ENCODE results near the gene C17orf75.

Gene C17orf75

GRCh38 chr17:32285746-32286517 lies 56.0 kb downstream of the C17orf75 start:
- H3K79me2 ChIP-seq (ENCODE audit: insufficient read depth, low read length), result no peaks in the 10 kb centered on the region
- H3K4me2 ChIP-seq (ENCODE audit: low read depth, low read length, poor library complexity, severe bottlenecking), result no peak overlapping the region
- no peak overlapping the region for H2AFZ ChIP-seq (ENCODE audit: low read depth, low read length, severe bottlenecking)
- H3F3A ChIP-seq (ENCODE audit: insufficient read depth), result no peaks in the 10 kb centered on the region
- no peak for TF ChIP-seq EZH2phosphoT487 (conservative IDR thresholded peaks at IDR 0.05; ENCODE audit: low read length)
- TF ChIP-seq, protein P1, sequence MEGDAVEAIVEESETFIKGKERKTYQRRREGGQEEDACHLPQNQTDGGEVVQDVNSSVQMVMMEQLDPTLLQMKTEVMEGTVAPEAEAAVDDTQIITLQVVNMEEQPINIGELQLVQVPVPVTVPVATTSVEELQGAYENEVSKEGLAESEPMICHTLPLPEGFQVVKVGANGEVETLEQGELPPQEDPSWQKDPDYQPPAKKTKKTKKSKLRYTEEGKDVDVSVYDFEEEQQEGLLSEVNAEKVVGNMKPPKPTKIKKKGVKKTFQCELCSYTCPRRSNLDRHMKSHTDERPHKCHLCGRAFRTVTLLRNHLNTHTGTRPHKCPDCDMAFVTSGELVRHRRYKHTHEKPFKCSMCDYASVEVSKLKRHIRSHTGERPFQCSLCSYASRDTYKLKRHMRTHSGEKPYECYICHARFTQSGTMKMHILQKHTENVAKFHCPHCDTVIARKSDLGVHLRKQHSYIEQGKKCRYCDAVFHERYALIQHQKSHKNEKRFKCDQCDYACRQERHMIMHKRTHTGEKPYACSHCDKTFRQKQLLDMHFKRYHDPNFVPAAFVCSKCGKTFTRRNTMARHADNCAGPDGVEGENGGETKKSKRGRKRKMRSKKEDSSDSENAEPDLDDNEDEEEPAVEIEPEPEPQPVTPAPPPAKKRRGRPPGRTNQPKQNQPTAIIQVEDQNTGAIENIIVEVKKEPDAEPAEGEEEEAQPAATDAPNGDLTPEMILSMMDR (IDR thresholded peaks at IDR 0.05; ENCODE audit: insufficient read depth, low read length, poor library complexity, severe bottlenecking), result no peak
- H3K27me3 ChIP-seq (ENCODE audit: low read length), result no peaks in the 10 kb centered on the region
- H3K36me3 ChIP-seq (ENCODE audit: low read length), result no peaks in the 10 kb centered on the region
- H3K27ac ChIP-seq (ENCODE audit: low read depth, low read length), result no peak overlapping the region
- no peak overlapping the region for H3K4me3 ChIP-seq (ENCODE audit: insufficient read depth, low read length, poor library complexity, severe bottlenecking)
- no peaks in the 10 kb centered on the region for H4K20me1 ChIP-seq (ENCODE audit: low read depth, low read length)
- no peak overlapping the region for H3K9ac ChIP-seq (ENCODE audit: low read length)
- no peaks in the 10 kb centered on the region for H3K9me3 ChIP-seq (ENCODE audit: insufficient read depth, low read length)
- H3K9me2 ChIP-seq (replicated peaks; ENCODE audit: insufficient read depth, low read length), result no peaks in the 10 kb centered on the region

DNA sequence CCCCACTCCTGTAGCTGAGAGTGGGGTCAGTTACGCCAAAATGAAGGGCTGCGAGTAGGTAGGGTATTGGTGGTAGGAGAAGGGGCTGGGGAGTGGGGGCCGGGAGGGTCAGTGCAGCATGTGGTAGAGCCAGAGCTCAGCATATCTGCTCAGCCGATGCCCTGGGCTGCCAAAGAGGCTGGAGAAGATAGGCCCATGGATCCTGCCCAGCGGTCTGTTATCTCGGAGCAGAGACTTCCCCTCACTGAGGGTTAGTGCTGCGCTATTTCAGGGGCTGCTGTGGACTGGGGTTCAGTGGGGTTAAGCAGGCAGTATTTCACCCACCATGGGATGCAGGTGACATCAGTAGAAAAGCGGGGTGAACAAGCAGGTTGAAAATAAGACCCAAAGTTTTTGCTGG lies 56.7 kb downstream of the C17orf75 start:
- Histone ChIP-seq H3K9ac (ENCODE audit: low read length) (no peak overlapping the region), H3K27me3 (ENCODE audit: low read length) (no peaks in the 10 kb centered on the region), H3K4me2 (ENCODE audit: low read depth, low read length, poor library complexity, severe bottlenecking) (no peak overlapping the region), H3K79me2 (ENCODE audit: insufficient read depth, low read length) (no peaks in the 10 kb centered on the region), H4K20me1 (ENCODE audit: low read depth, low read length) (no peaks in the 10 kb centered on the region), H3K4me3 (ENCODE audit: insufficient read depth, low read length, poor library complexity, severe bottlenecking) (no peak overlapping the region), H2AFZ (ENCODE audit: low read depth, low read length, severe bottlenecking) (no peak overlapping the region), H3F3A (ENCODE audit: insufficient read depth) (no peaks in the 10 kb centered on the region), H3K9me2 (replicated peaks; ENCODE audit: insufficient read depth, low read length) (no peaks in the 10 kb centered on the region), H3K9me3 (ENCODE audit: insufficient read depth, low read length) (no peaks in the 10 kb centered on the region), H3K36me3 (ENCODE audit: low read length) (no peaks in the 10 kb centered on the region), H3K27ac (ENCODE audit: low read depth, low read length) (no peak overlapping the region)
- TF ChIP-seq, protein P1 (IDR thresholded peaks at IDR 0.05; ENCODE audit: insufficient read depth, low read length, poor library complexity, severe bottlenecking), result no peak
- TF ChIP-seq EZH2phosphoT487 (conservative IDR thresholded peaks at IDR 0.05; ENCODE audit: low read length), result no peak

DNA sequence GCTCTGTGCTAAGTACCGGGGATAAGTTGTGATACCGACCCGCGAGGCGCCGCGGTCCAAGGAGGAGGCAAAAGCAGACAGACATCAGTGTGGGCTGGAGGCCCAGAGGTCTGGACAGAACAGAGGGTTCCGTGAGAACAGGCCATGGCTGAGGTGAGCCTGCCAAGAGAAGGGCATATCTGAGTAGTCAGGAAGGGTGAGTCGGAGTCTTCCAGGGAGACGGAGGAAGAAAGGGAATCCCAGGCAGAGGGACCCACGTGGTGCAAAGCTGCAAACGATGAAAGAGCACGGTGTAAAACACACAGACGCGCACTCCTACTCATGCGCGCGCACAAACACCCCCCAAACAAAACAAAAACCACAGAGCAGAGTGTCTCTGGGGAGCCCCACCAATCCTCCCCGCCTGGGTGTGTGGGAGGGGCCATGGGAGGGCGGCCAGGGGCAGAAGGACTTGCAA lies 58.2 kb downstream of the C17orf75 start:
- no peak overlapping the region for H3K9ac ChIP-seq (ENCODE audit: low read length)
- H3K9me3 ChIP-seq (ENCODE audit: insufficient read depth, low read length), result no peaks in the 10 kb centered on the region
- H3K4me3 ChIP-seq (ENCODE audit: insufficient read depth, low read length, poor library complexity, severe bottlenecking), result no peak overlapping the region
- H3K27me3 ChIP-seq (ENCODE audit: low read length), result no peaks in the 10 kb centered on the region
- H3F3A ChIP-seq (ENCODE audit: insufficient read depth), result no peaks in the 10 kb centered on the region
- no peaks in the 10 kb centered on the region for H3K9me2 ChIP-seq (replicated peaks; ENCODE audit: insufficient read depth, low read length)
- no peak overlapping the region for H3K27ac ChIP-seq (ENCODE audit: low read depth, low read length)
- no peak overlapping the region for H3K4me2 ChIP-seq (ENCODE audit: low read depth, low read length, poor library complexity, severe bottlenecking)
- H4K20me1 ChIP-seq (ENCODE audit: low read depth, low read length), result no peaks in the 10 kb centered on the region
- no peak overlapping the region for H2AFZ ChIP-seq (ENCODE audit: low read depth, low read length, severe bottlenecking)
- TF ChIP-seq EZH2phosphoT487 (conservative IDR thresholded peaks at IDR 0.05; ENCODE audit: low read length), result no peak
- TF ChIP-seq, protein P1 (IDR thresholded peaks at IDR 0.05; ENCODE audit: insufficient read depth, low read length, poor library complexity, severe bottlenecking), result no peak
- no peaks in the 10 kb centered on the region for H3K36me3 ChIP-seq (ENCODE audit: low read length)
- H3K79me2 ChIP-seq (ENCODE audit: insufficient read depth, low read length), result no peaks in the 10 kb centered on the region

All from SU-DHL-6 (cell line).